Measurements from ENCODE around the gene DDIT3. TPM values are rescaled to one million over a fixed set of nuclear protein-coding genes. Genes with fewer than 3 reads are reported as not detected.
A peak's percentile ranks its signal among the peaks of the same experiment; 100 is the strongest.

DDIT3 gene
- total and polyA plus RNA-seq, 4 donors = 4.7 to 30.2 (median 16.2) TPM

- H3K27ac ChIP-seq (ENCODE audit: low read depth in 1 of 2, low read length in 2 of 2) = no peak overlapping the region
- peaks cover 0 to 12% (median 2%) of the 10 kb centered on the region in 4 donors for H3K27me3 ChIP-seq (ENCODE audit: control insufficient read depth in 4 of 4, insufficient read depth in 4 of 4, low read length in 3 of 4)
- peak overlapping the region in 2 of 3 donors; percentile 85 to 86 for H3K4me3 ChIP-seq (ENCODE audit: low read depth in 1 of 3, low read length in 3 of 3)
- no peak overlapping the region for H3K9ac ChIP-seq (ENCODE audit: low read depth in 1 of 2, low read length in 2 of 2)
- no peaks in the 10 kb centered on the region for H3K36me3 ChIP-seq (ENCODE audit: control insufficient read depth in 4 of 4, insufficient read depth in 3 of 4, low read depth in 1 of 4, low read length in 3 of 4)
- 20% methylated on average over 9 of the region's 9 CpGs for WGBS
- H3K9me3 ChIP-seq (ENCODE audit: control insufficient read depth in 4 of 4, low read length in 3 of 4) = no peaks in the 10 kb centered on the region
- DNase-seq (ENCODE audit: low spot score) = no peak
- no peak for TF ChIP-seq CTCF (IDR thresholded peaks at IDR 0.05; ENCODE audit: low read depth, low read length, missing input control)
- TF ChIP-seq YY1 (IDR thresholded peaks at IDR 0.05) = peak; percentile 53
- TF ChIP-seq RXRA (IDR thresholded peaks at IDR 0.05) = no peak
- peak; percentile 9 to 86 for TF ChIP-seq JUND (IDR thresholded peaks at IDR 0.05)
- TF ChIP-seq GABPA (IDR thresholded peaks at IDR 0.05 in 1 of 2, conservative IDR thresholded peaks at IDR 0.05 in 1 of 2) = peak in 1 of 2 donors; percentile 20
- peaks cover 6 to 15% (median 10%) of the 10 kb centered on the region in 4 donors for H3K4me1 ChIP-seq (ENCODE audit: control insufficient read depth in 4 of 4, insufficient read depth in 4 of 4, low read length in 3 of 4)
These were observed 27.1 kb upstream of the DDIT3 start for GRCh38 chr12:57547288-57548012.

GRCh38 chr12:57546438-57547287 is 26.3 kb upstream of the DDIT3 start, which contains the start of gene DCTN2:
Gene DCTN2 (minus strand): TSS chr12:57547192. CDS start chr12:57547063, 129 bp downstream.
- peak; percentile 8 for TF ChIP-seq CTCF (IDR thresholded peaks at IDR 0.05; ENCODE audit: low read depth, low read length, missing input control)
- TF ChIP-seq FOXA2 (IDR thresholded peaks at IDR 0.05) = no peak
- no peak for TF ChIP-seq REST (IDR thresholded peaks at IDR 0.05)
- TF ChIP-seq JUND (IDR thresholded peaks at IDR 0.05) = peak in 1 of 2 donors; percentile 86
- TF ChIP-seq SP1 (IDR thresholded peaks at IDR 0.05) = peak; percentile 13
- TF ChIP-seq HNF4A (conservative IDR thresholded peaks at IDR 0.05) = no peak
- peak in 1 of 2 donors; percentile 6 for TF ChIP-seq RXRA (IDR thresholded peaks at IDR 0.05)
- peak in 1 of 2 donors; percentile 16 for TF ChIP-seq RAD21 (IDR thresholded peaks at IDR 0.05)
- TF ChIP-seq ZBTB33 (IDR thresholded peaks at IDR 0.05) = peak; percentile 99
- H3K9ac ChIP-seq (ENCODE audit: low read depth in 1 of 2, low read length in 2 of 2) = peak within 1 kb of the TSS; percentile 70 to 86
- H3K4me1 ChIP-seq (ENCODE audit: control insufficient read depth in 4 of 4, insufficient read depth in 4 of 4, low read length in 3 of 4) = peaks cover 6 to 15% (median 10%) of the 10 kb centered on the region in 4 donors
- H3K27ac ChIP-seq (ENCODE audit: low read depth in 1 of 2, low read length in 2 of 2) = peak within 1 kb of the TSS; percentile 59 to 64
- peak; percentile 93 for DNase-seq (ENCODE audit: low spot score)
- 1% methylated on average over 56 of the region's 56 CpGs for WGBS
- H3K36me3 ChIP-seq (ENCODE audit: control insufficient read depth in 4 of 4, insufficient read depth in 3 of 4, low read depth in 1 of 4, low read length in 3 of 4) = peaks cover 0 to 2% (median under 1%) of the 10 kb centered on the region in 4 donors
- H3K27me3 ChIP-seq (ENCODE audit: control insufficient read depth in 4 of 4, insufficient read depth in 4 of 4, low read length in 3 of 4) = peaks cover 0 to 12% (median 2%) of the 10 kb centered on the region in 4 donors
- H3K4me3 ChIP-seq (ENCODE audit: low read depth in 1 of 3, low read length in 3 of 3) = peak within 1 kb of the TSS; percentile 85 to 86 (median 86)
- H3K9me3 ChIP-seq (ENCODE audit: control insufficient read depth in 4 of 4, low read length in 3 of 4) = no peaks in the 10 kb centered on the region
